AG04450 (cell line): ENCODE measurements around the gene PSMA7. TPM values are rescaled to one million over a fixed set of nuclear protein-coding genes. Genes with fewer than 3 reads are reported as not detected.
"Not testable (repeated sequence)": the region's sequence is repeated elsewhere in the genome, so short reads cannot be mapped to it uniquely, and the experiment has no call there.

Experiments
- CTCF ChIA-PET: fragments of 300-600, 350-600 bp; formaldehyde crosslinking; extraction: SDS; loops from one replicate; lab custom pipeline; 2022; ENCODE audit warnings: antibody characterized with exemption, inconsistent platforms; lab: Charles Lee
- POLR2A ChIA-PET: fragments of 350-600 bp; formaldehyde crosslinking; extraction: SDS; loops from one replicate; lab custom pipeline; 2021; ENCODE audit warnings: antibody characterized with exemption, inconsistent platforms; lab: Yijun Ruan, JAX
- DNase-seq: peaks from one replicate; pipeline ENCODE4 v3.0.0-alpha.2; 2011; ENCODE audit warnings: low read depth, low spot score
- H3K27ac ChIP-seq: one replicate; pipeline ENCODE4 v1.5.1; 2012; ENCODE audit warnings: low read depth, low read length, control low read depth
- H3K27me3 ChIP-seq: one replicate; pipeline ENCODE4 v1.6.0; 2012; ENCODE audit warnings: low read length; ENCODE audit not compliant: control insufficient read depth, insufficient read depth
- H3K4me3 ChIP-seq: 2 replicates; pipeline ENCODE4 v1.5.1; 2011; ENCODE audit warnings: mild to moderate bottlenecking, low read depth, low read length, control low read depth
- H3K9me3 ChIP-seq: 2 replicates; pipeline ENCODE4 v1.5.1; 2012; ENCODE audit warnings: low read length; ENCODE audit not compliant: control insufficient read depth, insufficient read depth
- CTCF ChIP-seq: IDR thresholded peaks from 2 replicates; pipeline ENCODE4 v1.5.1; 2011; ENCODE audit warnings: low read depth, low read length, control low read depth, inconsistent platforms
- polyA plus RNA-seq: library from polyadenylated mRNA; depleted of rRNA; stranded (reverse); fragments of >200 nt; gene quantifications from 2 replicates; pipeline ENCODE4 v1.2.3, GENCODE V29; 2011

PSMA7 gene
- polyA plus RNA-seq, 1 experiment, result 368 TPM

DNA sequence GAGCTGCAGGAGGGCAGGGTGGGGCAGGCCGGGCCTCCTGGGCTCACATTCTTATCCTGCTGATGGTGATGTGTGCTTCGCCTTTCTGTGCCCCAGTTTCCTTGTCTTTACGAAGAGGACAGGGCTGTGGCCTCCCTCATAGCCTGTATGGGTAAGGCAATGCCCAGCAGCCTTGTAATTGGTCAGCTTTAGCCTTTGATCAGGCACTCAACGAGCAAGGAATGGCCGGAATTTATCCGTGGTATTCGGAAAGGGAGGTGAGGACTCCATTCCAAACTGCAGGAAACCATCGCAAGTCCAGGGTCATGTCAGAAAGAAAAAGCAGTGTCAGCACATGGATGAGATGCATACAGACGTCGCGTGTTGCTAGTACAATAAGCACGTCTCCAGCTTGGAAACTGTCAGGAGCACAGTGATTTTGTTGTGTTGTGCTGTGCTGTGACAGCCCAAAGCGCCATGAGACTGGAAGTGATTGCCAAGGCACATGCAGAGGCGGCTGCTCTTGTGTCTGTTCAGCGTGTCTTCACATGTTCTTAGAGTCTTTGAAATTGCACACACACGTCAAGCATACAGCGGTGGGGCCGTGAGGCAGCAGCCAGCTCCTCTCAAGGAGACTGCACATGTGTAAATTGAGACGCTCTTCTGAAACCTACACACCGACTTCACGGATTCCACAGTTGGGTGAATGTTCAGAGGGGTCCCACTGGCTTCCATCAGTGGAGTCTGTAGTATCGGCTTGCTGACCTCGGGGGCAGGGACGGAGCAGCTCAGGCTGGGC, 6.5 kb upstream of the PSMA7 start:
- DNase-seq, result no peak
- ChIA-PET CTCF (no interaction called here), POLR2A (interaction anchor here (0.6 kb wide), 1 partner anchor 12 kb away, joined by 5 read pairs; no protein-coding TSS in a partner anchor)
- H3K4me3 ChIP-seq, result no peak overlapping the region
- H3K27me3 ChIP-seq, result no peaks in the 10 kb centered on the region
- peaks cover 12% of the 10 kb centered on the region for H3K9me3 ChIP-seq
- peak overlapping the region; percentile 21 for H3K27ac ChIP-seq
- TF ChIP-seq CTCF, result no peak

DNA sequence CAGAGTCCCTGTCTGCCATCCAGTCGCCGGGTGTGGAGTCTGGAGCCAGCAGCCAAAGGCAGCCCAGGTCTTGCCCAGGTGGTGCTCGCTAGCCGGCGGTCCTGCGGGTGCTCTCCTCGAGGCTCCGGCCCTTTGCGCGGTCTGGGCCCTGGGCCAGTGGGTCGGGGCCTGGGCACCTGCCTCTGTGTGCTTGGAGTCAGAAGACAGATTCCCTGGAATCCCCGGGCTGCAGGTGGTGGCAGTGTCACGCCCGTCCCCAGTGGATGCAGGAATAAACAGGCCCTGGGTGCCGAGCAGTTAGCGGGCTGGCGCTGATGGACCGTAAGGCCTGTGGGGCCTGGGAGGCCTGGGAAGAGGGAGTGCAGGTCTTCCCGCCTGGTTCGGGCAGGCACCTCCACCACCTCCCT, 5.7 kb upstream of the PSMA7 start:
- no peak for TF ChIP-seq CTCF
- no peak for DNase-seq
- Histone ChIP-seq H3K4me3 (no peak overlapping the region), H3K27me3 (no peaks in the 10 kb centered on the region), H3K27ac (no peak overlapping the region), H3K9me3 (peaks cover 12% of the 10 kb centered on the region)
- CTCF ChIA-PET, result interaction anchor here (0.5 kb wide), 1 partner anchor 149 kb away, joined by 3 read pairs; no protein-coding TSS in a partner anchor
- POLR2A ChIA-PET, result no interaction called here

- H3K27ac ChIP-seq, DNase-seq, H3K9me3 ChIP-seq, H3K27me3 ChIP-seq, H3K4me3 ChIP-seq, POLR2A ChIA-PET: not testable (repeated sequence)
- CTCF ChIA-PET, result interaction anchor here (1.3 kb wide), 1 partner anchor 8 kb away, joined by 4 read pairs; no protein-coding TSS in a partner anchor
These were observed 5.2 kb upstream of the PSMA7 start for GRCh38 chr20:62148383-62148782.

- no peak overlapping the region for H3K27ac ChIP-seq
- H3K27me3 ChIP-seq, result no peaks in the 10 kb centered on the region
- no peak for DNase-seq
- no peak for TF ChIP-seq CTCF
- peaks cover 7% of the 10 kb centered on the region; the same call in 1 of the 2 replicates for H3K9me3 ChIP-seq
- CTCF ChIA-PET, result interaction anchor here (1.3 kb wide), 1 partner anchor 9 kb away, joined by 4 read pairs; no protein-coding TSS in a partner anchor
- POLR2A ChIA-PET, result no interaction called here
- no peak overlapping the region for H3K4me3 ChIP-seq
These were observed 4.3 kb upstream of the PSMA7 start for GRCh38 chr20:62147528-62147927.

DNA sequence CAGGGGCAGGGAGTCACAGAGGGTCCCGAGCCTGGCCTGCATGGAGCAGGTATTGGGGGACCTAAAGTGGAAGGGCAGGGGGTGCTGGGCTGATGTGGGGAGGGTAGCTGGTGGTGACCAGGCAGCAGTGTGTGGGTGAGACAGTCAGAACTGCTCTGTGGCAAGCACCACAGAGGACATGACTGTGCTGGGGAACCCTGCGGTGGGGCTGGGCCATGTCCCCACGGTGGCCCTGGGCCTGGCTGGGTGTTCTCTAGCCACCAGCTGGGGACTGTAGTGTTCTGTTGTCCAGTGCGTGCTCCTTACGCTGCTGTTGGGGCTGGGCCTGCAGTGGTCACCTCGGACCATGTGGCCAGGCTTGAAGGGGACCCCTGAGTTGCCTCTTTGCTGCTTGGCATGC, 3.9 kb upstream of the PSMA7 start:
- Histone ChIP-seq H3K4me3 (no peak overlapping the region), H3K9me3 (peaks cover 4% of the 10 kb centered on the region; the same call in 1 of the 2 replicates), H3K27me3 (no peaks in the 10 kb centered on the region), H3K27ac (no peak overlapping the region)
- TF ChIP-seq CTCF, result no peak
- DNase-seq, result no peak
- ChIA-PET CTCF (interaction anchor here (1.3 kb wide), 1 partner anchor 9 kb away, joined by 4 read pairs; no protein-coding TSS in a partner anchor), POLR2A (no interaction called here)
